Endothelial cell of umbilical vein (primary cell): Measurements from ENCODE around the gene GPR27. TPM values are rescaled to one million over a fixed set of nuclear protein-coding genes. Genes with fewer than 3 reads are reported as not detected.

Source experiments
- BruUV-seq: library from RNA; stranded (reverse); fragments of 400-500 nt; replicated peaks from 2 replicates; lab custom pipeline; 2021; lab: Mats Ljungman, UMichigan
- CTCF ChIA-PET: fragments of 300-600, 350-600 bp; sonication (Branson Sonifier 250); formaldehyde crosslinking; loops from one replicate; lab custom pipeline; 2021; ENCODE audit warnings: antibody characterized with exemption, inconsistent platforms; lab: Charles Lee
- POLR2A ChIA-PET: fragments of 300-600, 350-600 bp; sonication (Branson Sonifier 250); formaldehyde crosslinking; loops from one replicate; lab custom pipeline; 2021; ENCODE audit warnings: antibody characterized with exemption, inconsistent platforms; lab: Charles Lee
- DNase-seq: peaks from one replicate; pipeline ENCODE4 v3.0.0-alpha.2; 2011; ENCODE audit warnings: low read depth, low spot score
- FAIRE-seq: peaks from 2 replicates; lab custom pipeline; 2011; peaks lifted over from hg19 to GRCh38; lab: Jason Lieb, UNC
- H2AFZ ChIP-seq: 2 replicates; pipeline ENCODE4 v1.6.0; 2012; ENCODE audit warnings: low read depth, low read length, control low read depth, inconsistent platforms
- H3K27ac ChIP-seq: 2 replicates; pipeline ENCODE4 v1.5.1; 2011; ENCODE audit warnings: low read depth, mild to moderate bottlenecking, control low read depth, low read length, moderate library complexity; ENCODE audit not compliant: insufficient read depth
- H3K27me3 ChIP-seq, 2 experiments: 2 replicates each; pipeline versions ENCODE4 v1.6.0 to v1.6.1; 2011; ENCODE audit warnings: low read length in 2 of 2, mixed read lengths in 1 of 2; ENCODE audit not compliant: control insufficient read depth in 2 of 2, insufficient read depth in 2 of 2
- H3K36me3 ChIP-seq, 2 experiments: 2 replicates in 1 of 2; 3 replicates in 1 of 2; pipeline ENCODE4 v1.5.1; 2011; ENCODE audit warnings: low read length in 2 of 2, mild to moderate bottlenecking in 1 of 2, moderate library complexity in 1 of 2; ENCODE audit not compliant: control insufficient read depth in 2 of 2, insufficient read depth in 2 of 2; ENCODE audit errors: extremely low read depth in 1 of 2
- H3K4me1 ChIP-seq: 3 replicates; pipeline ENCODE4 v1.5.1; 2011; ENCODE audit warnings: mild to moderate bottlenecking, low read length; ENCODE audit not compliant: control insufficient read depth, insufficient read depth; ENCODE audit errors: extremely low read depth
- H3K4me2 ChIP-seq: 2 replicates; pipeline ENCODE4 v1.6.1; 2011; ENCODE audit warnings: low read length, control low read depth, mixed read lengths; ENCODE audit not compliant: insufficient read depth
- H3K4me3 ChIP-seq, 3 experiments: fragments of 200-600 bp in 1 of 3; sonication (generic), shearing (Covaris generic) in 1 of 3; replicated peaks in 1 of 3; 2 replicates each; pipeline ENCODE4 v1.5.1; 2011 to 2016; ENCODE audit warnings: control low read depth in 3 of 3, low read length in 3 of 3, mild to moderate bottlenecking in 2 of 3, inconsistent platforms in 1 of 3, low read depth in 1 of 3, moderate library complexity in 1 of 3; ENCODE audit not compliant: insufficient read depth in 1 of 3
- H3K79me2 ChIP-seq: 2 replicates; pipeline ENCODE4 v1.6.0; 2012; ENCODE audit warnings: low read length, inconsistent platforms; ENCODE audit not compliant: control insufficient read depth, insufficient read depth
- H3K9ac ChIP-seq: replicated peaks from 2 replicates; pipeline ENCODE3; 2011; ENCODE audit warnings: low read length, control low read depth; ENCODE audit not compliant: insufficient read depth; ENCODE audit errors: extremely low read depth
- H3K9me1 ChIP-seq: replicated peaks from 3 replicates; pipeline ENCODE4 v1.6.0; 2011; ENCODE audit warnings: mild to moderate bottlenecking, low read length; ENCODE audit not compliant: control insufficient read depth, insufficient read depth; ENCODE audit errors: extremely low read depth
- H3K9me3 ChIP-seq: replicated peaks from 2 replicates; pipeline ENCODE4 v1.5.1; 2012; ENCODE audit warnings: low read length, inconsistent platforms; ENCODE audit not compliant: control insufficient read depth, insufficient read depth
- H4K20me1 ChIP-seq: replicated peaks from 2 replicates; pipeline ENCODE3; 2011; ENCODE audit warnings: mild to moderate bottlenecking, low read length; ENCODE audit not compliant: control insufficient read depth, insufficient read depth; ENCODE audit errors: extremely low read depth
- FOS ChIP-seq: IDR thresholded peaks from 2 replicates; pipeline ENCODE4 v1.6.1; 2011; ENCODE audit warnings: mild to moderate bottlenecking, low read length, moderate library complexity, borderline replicate concordance; ENCODE audit not compliant: insufficient read depth
- GATA2 ChIP-seq: IDR thresholded peaks from 2 replicates; pipeline ENCODE4 v1.7.0; 2011; ENCODE audit warnings: low read depth, mild to moderate bottlenecking, moderate library complexity, mixed read lengths, low read length; ENCODE audit not compliant: insufficient read length, insufficient read depth
- JUN ChIP-seq: IDR thresholded peaks from 2 replicates; pipeline ENCODE4 v1.6.1; 2011; ENCODE audit warnings: borderline replicate concordance, low read depth; ENCODE audit not compliant: insufficient read length, insufficient read depth
- MAX ChIP-seq: IDR thresholded peaks from 2 replicates; pipeline ENCODE4 v1.6.1; 2011; ENCODE audit not compliant: insufficient read depth, insufficient read length
- POLR2A ChIP-seq: IDR thresholded peaks from 2 replicates; pipeline ENCODE4 v1.6.1; 2012; ENCODE audit warnings: low read depth, mild to moderate bottlenecking, control low read depth, low read length
- POLR2AphosphoS5 ChIP-seq: IDR thresholded peaks from 2 replicates; pipeline ENCODE4 v1.6.1; 2012; ENCODE audit warnings: low read depth, mild to moderate bottlenecking, control low read depth, low read length, moderate library complexity; ENCODE audit not compliant: insufficient read depth
- dilution Hi-C: fragments of 300-500 bp; cut with MboI; formaldehyde crosslinking; loops from one replicate; pipeline ENCODE4 v1.15.0; 2019; ENCODE audit warnings: low sequenced_read_pairs; ENCODE audit not compliant: extremely low pct_ligation_motif_present
- intact Hi-C: fragments of 100-400 bp; cut with micrococcal nuclease; formaldehyde crosslinking; loops from one replicate; pipeline ENCODE4 v1.10.0; 2022
- polyA plus RNA-seq, 4 experiments: library from polyadenylated mRNA; depleted of rRNA in 3 of 4; stranded (reverse) in 3 of 4; unstranded in 1 of 4; fragments of >200 nt; gene quantifications; 2 replicates each; pipeline versions ENCODE4 v1.2.1 to v1.2.3, GENCODE V29; 2011 to 2012; ENCODE audit warnings: missing spikeins in 1 of 4
- total RNA-seq: library from RNA; stranded (reverse); gene quantifications from 2 replicates; pipeline ENCODE4 v1.2.3, GENCODE V29; 2021

Gene GPR27
- total and polyA plus RNA-seq, 2 donors (not counting 3 experiments of a cell fraction or from before 2014, with no cell fraction given) = 0.03 TPM; not detected in 1

GRCh38 chr3:71787851-71788405, 34.3 kb downstream of the GPR27 start:
- Histone ChIP-seq H4K20me1 (no peaks in the 10 kb centered on the region), H3K4me2 (no peak overlapping the region), H3K9me3 (no peaks in the 10 kb centered on the region), H3K79me2 (no peaks in the 10 kb centered on the region), H3K9me1 (no peaks in the 10 kb centered on the region), H2AFZ (no peak overlapping the region), H3K27me3 (peaks cover 30 to 49% of the 10 kb centered on the region in 2 experiments), H3K9ac (no peak overlapping the region), H3K36me3 (no peaks in the 10 kb centered on the region), H3K27ac (no peak overlapping the region), H3K4me3 (no peak overlapping the region), H3K4me1 (no peaks in the 10 kb centered on the region)
- dilution Hi-C loops (no loop called here), intact Hi-C loops (no loop called here)
- DNase-seq = no peak
- no peak for FAIRE-seq
- no TSS peak for BruUV-seq
- CTCF ChIA-PET = no interaction called here
- POLR2A ChIA-PET = no interaction called here
- TF ChIP-seq GATA2 = no peak
- no peak for TF ChIP-seq MAX
- TF ChIP-seq FOS = no peak
- no peak for TF ChIP-seq POLR2A

DNA sequence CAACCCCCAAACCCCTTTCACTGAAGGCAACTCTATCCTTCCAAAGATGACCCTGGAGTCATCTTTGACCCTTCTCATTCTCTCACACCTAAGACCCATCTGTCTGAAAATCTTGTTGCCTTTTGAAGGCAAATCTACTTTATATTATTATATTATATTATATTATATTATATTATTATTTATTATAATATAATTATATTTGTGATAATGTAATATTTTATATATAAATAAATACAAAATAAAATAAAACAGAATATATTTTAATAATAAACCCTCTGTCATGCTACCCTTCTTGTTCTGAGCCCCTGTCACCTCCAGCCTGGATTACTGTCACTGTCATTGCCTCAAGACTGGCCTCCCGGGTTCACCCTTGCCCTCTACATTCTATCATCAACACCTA, 36.3 kb downstream of the GPR27 start:
- H3K9me3 ChIP-seq = no peaks in the 10 kb centered on the region
- BruUV-seq = no TSS peak
- no peak overlapping the region for H3K4me2 ChIP-seq
- no peaks in the 10 kb centered on the region for H4K20me1 ChIP-seq
- CTCF ChIA-PET = no interaction called here
- no peak overlapping the region for H3K27ac ChIP-seq
- no peaks in the 10 kb centered on the region for H3K36me3 ChIP-seq
- dilution Hi-C loops = no loop called here
- no peak for TF ChIP-seq POLR2AphosphoS5
- TF ChIP-seq JUN = no peak
- no peak for TF ChIP-seq FOS
- POLR2A ChIA-PET = no interaction called here
- H2AFZ ChIP-seq = no peak overlapping the region
- H3K9me1 ChIP-seq = no peaks in the 10 kb centered on the region
- FAIRE-seq (no peak), DNase-seq (no peak)
- H3K4me3 ChIP-seq = no peak overlapping the region
- no peak overlapping the region for H3K9ac ChIP-seq
- H3K27me3 ChIP-seq = peaks cover 17 to 33% of the 10 kb centered on the region in 2 experiments
- no peaks in the 10 kb centered on the region for H3K4me1 ChIP-seq
- intact Hi-C loops = no loop called here
- H3K79me2 ChIP-seq = no peaks in the 10 kb centered on the region
